CD4-positive, alpha-beta T cell treated with Interleukin-15 for 4 hours (primary cell): Measurements from ENCODE around the gene ROS1.
"Not testable (repeated sequence)": the region's sequence is repeated elsewhere in the genome, so short reads cannot be mapped to it uniquely, and the experiment has no call there.

Experiments used
- DNase-seq: peaks from one replicate; pipeline ENCODE4 v3.0.0-alpha.2; 2020; ENCODE audit warnings: low spot score

ROS1 gene

GRCh38 chr6:117266257-117267053 is 159.3 kb downstream of the ROS1 start:
- DNase-seq = no peak

GRCh38 chr6:117265410-117266256 is 160.1 kb downstream of the ROS1 start, which contains the start of gene VGLL2:
Gene VGLL2 (plus strand): TSS chr6:117265558. CDS start chr6:117265764, 206 bp downstream.
- DNase-seq = no peak

GRCh38 chr6:117264692-117265409 is 160.9 kb downstream of the ROS1 start:
- no peak for DNase-seq

GRCh38 chr6:117264369-117264691 is 161.4 kb downstream of the ROS1 start:
- no peak for DNase-seq

- no peak for DNase-seq
Observed at GRCh38 chr6:117263353-117263927, 162.3 kb downstream of the ROS1 start.

GRCh38 chr6:117262799-117263198 is 162.9 kb downstream of the ROS1 start:
- no peak for DNase-seq

GRCh38 chr6:117253785-117254184 is 172.0 kb downstream of the ROS1 start:
- no peak for DNase-seq

- not testable (repeated sequence) for DNase-seq
Observed at GRCh38 chr6:117244979-117245378, 180.8 kb downstream of the ROS1 start.

- DNase-seq = not testable (repeated sequence)
Observed at GRCh38 chr6:117244571-117244970, 181.2 kb downstream of the ROS1 start.
